Common myeloid progenitor, CD34-positive (primary cell): ENCODE data around the gene HAP1.
"Not testable (repeated sequence)": the region's sequence is repeated elsewhere in the genome, so short reads cannot be mapped to it uniquely, and the experiment has no call there.

Experiments
- CTCF ChIA-PET: fragments of 350-600 bp; sonication (Branson Sonifier 250); formaldehyde crosslinking; loops from one replicate; lab custom pipeline; 2021; ENCODE audit warnings: antibody characterized with exemption; lab: Charles Lee
- POLR2A ChIA-PET: fragments of 350-600 bp; sonication (Branson Sonifier 250); formaldehyde crosslinking; loops from one replicate; lab custom pipeline; 2021; ENCODE audit warnings: antibody characterized with exemption; lab: Charles Lee
- DNase-seq, 3 donors: peaks; one replicate each; pipeline versions ENCODE4 v3.0.0 to v3.0.0-alpha.2; 2013
- H3K27ac ChIP-seq, 2 experiments: 1 replicate in 1 of 2; 2 replicates in 1 of 2; pipeline ENCODE4 v1.7.0; 2013; ENCODE audit warnings: inconsistent platforms in 2 of 2, low read length in 2 of 2, mild to moderate bottlenecking in 2 of 2, low read depth in 1 of 2, moderate library complexity in 1 of 2; ENCODE audit not compliant: severe bottlenecking in 2 of 2, insufficient read depth in 1 of 2, poor library complexity in 1 of 2
- H3K27me3 ChIP-seq, 5 experiments: replicated peaks in 2 of 5; 1 replicate in 3 of 5; 2 replicates in 2 of 5; pipeline versions ENCODE4 v1.6.1 to v1.7.0; 2013; ENCODE audit warnings: low read length in 4 of 5, mild to moderate bottlenecking in 2 of 5, moderate library complexity in 2 of 5, inconsistent platforms in 1 of 5; ENCODE audit not compliant: insufficient read depth in 5 of 5, control insufficient read depth in 4 of 5
- H3K36me3 ChIP-seq, 4 experiments: 1 replicate in 2 of 4; 2 replicates in 2 of 4; pipeline versions ENCODE4 v1.6.1 to v1.7.0; 2013; ENCODE audit warnings: low read length in 3 of 4, control low read depth in 1 of 4, mild to moderate bottlenecking in 1 of 4; ENCODE audit not compliant: control insufficient read depth in 4 of 4, insufficient read depth in 4 of 4
- H3K4me1 ChIP-seq, 4 experiments: 1 replicate in 3 of 4; 2 replicates in 1 of 4; pipeline versions ENCODE4 v1.6.1 to v1.7.1; 2013; ENCODE audit warnings: low read length in 3 of 4, mild to moderate bottlenecking in 3 of 4, control low read depth in 1 of 4, inconsistent platforms in 1 of 4, moderate library complexity in 1 of 4; ENCODE audit not compliant: control insufficient read depth in 4 of 4, insufficient read depth in 4 of 4; ENCODE audit errors: control extremely low read depth in 1 of 4
- H3K4me3 ChIP-seq, 7 experiments: 1 replicate in 4 of 7; 2 replicates in 3 of 7; pipeline versions ENCODE4 v1.5.1 to v1.7.0; 2013; ENCODE audit warnings: mild to moderate bottlenecking in 7 of 7, low read length in 6 of 7, moderate library complexity in 6 of 7, inconsistent platforms in 2 of 7, low read depth in 2 of 7, control low read depth in 1 of 7; ENCODE audit not compliant: insufficient read depth in 4 of 7, control insufficient read depth in 1 of 7; ENCODE audit errors: extremely low read depth in 1 of 7
- H3K9me3 ChIP-seq, 5 experiments: 1 replicate in 4 of 5; 2 replicates in 1 of 5; pipeline versions ENCODE4 v1.6.1 to v1.7.1; 2013; ENCODE audit warnings: low read length in 4 of 5, mild to moderate bottlenecking in 2 of 5, inconsistent platforms in 1 of 5, low read depth in 1 of 5, moderate library complexity in 1 of 5; ENCODE audit not compliant: control insufficient read depth in 4 of 5, insufficient read depth in 2 of 5; ENCODE audit errors: control extremely low read depth in 1 of 5
- WGBS: methylation state at CpG from one replicate; pipeline ENCODE4 v1.1.5; 2013; ENCODE audit not compliant: insufficient coverage; 5-methylcytosine and 5-hydroxymethylcytosine counted together

HAP1 gene

DNA sequence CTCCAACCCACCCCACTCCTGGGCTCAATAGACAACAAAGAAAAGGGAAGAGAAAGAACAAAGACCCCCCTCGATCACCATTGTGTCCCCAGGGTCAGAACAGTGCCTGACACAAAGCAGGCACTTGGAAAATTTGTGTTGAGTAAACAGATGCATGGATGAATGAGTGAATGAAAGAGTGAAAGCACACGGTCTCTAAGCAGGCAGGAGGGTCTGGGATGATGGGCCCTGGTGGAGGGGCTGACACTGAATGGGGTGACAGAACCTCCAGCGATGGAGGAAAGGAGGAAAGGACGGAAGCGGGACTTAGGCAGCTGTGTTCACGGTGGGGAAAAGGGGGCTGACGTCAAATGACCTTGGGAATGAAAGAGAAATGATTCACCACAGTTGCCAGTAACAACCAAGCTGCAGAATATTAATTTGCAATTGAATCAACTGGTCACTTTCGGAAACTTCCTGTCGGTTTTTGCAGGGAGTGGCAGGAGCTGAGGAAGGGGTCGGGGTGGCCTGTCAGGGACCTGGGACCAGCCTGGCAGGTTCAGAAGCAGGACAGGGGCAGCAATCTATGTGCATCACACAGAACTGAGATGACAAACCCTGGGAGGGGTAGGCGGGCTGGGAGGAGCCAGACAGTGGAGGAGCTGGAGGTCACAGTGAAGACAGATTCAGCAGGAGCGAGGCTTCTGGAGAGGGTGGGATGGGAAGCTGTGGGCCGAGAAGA lies 29.0 kb downstream of the HAP1 start:
- H3K27me3 ChIP-seq, result no peaks in the 10 kb centered on the region
- POLR2A ChIA-PET, result interaction anchor here (0.7 to 2.2 kb wide), 3 partner anchors 10 to 16 kb away, joined by 3 to 7 read pairs (median 4); partner anchors contain the start of gene EIF1
- no peak for DNase-seq

DNA sequence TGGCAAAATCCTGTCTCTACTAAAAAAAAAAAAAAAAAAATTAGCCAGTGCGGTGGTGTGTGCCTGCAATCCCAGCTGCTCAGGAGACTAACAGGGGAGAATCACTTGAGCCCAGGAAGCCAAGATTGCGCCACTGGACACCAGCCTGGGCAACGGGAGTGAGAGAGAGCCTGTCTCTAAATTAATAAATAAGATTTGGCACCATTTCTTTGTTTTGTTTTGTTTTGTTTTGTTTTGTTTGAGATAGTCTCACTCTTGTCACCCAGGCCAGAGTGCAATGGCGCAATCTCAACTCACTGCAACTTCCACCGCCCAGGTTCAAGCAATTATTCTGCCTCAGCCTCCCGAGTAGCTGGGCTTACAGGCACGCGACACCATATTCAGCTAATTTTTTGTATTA lies 31.7 kb downstream of the HAP1 start:
- Histone ChIP-seq H3K36me3 (no peaks in the 10 kb centered on the region), H3K27me3 (no peaks in the 10 kb centered on the region), H3K4me1 (peaks cover 0 to 4% (median under 1%) of the 10 kb centered on the region in 4 experiments), H3K27ac (no peak overlapping the region), H3K9me3 (no peaks in the 10 kb centered on the region), H3K4me3 (no peak overlapping the region)
- DNase-seq, result no peak
- POLR2A ChIA-PET, result interaction anchor here (0.6 to 0.7 kb wide), 2 partner anchors 9 to 14 kb away, joined by 3 to 6 read pairs; no protein-coding TSS in a partner anchor
- CTCF ChIA-PET, result no interaction called here
- WGBS, result 96% methylated on average over 6 of the region's 8 CpGs

More for the DNA sequence above, 29.0 kb downstream of the HAP1 start:
- Histone ChIP-seq H3K4me3 (no peak overlapping the region), H3K9me3 (no peaks in the 10 kb centered on the region), H3K36me3 (no peaks in the 10 kb centered on the region), H3K4me1 (peaks cover 0 to 4% (median under 1%) of the 10 kb centered on the region in 4 experiments), H3K27ac (no peak overlapping the region)
- CTCF ChIA-PET, result interaction anchor here (0.7 to 2.9 kb wide), 2 partner anchors 9 to 33 kb away, joined by 3 to 12 read pairs; no protein-coding TSS in a partner anchor
- 94% methylated on average over 11 of the region's 13 CpGs for WGBS

DNA sequence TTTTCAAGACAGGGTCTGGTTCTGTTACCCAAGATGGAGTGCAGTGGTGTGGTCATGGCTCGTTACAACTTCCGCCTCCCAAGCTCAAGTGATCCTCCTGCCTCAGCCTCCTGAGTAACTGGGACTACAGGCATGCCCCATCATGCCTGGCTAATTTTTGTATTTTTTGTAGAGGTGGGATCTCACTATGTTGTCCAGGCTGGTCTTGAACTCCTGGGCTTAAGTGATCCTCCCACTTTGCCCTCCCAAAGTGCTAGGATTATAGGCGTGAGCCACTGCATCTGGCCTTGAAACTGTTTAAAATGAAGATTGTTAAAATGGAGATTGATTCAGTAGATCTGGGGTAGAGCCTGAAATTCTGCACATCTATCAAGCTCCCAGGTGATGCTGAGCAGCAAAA lies 33.6 kb downstream of the HAP1 start:
- H3K9me3 ChIP-seq, H3K4me3 ChIP-seq, H3K36me3 ChIP-seq, POLR2A ChIA-PET, H3K27ac ChIP-seq, H3K27me3 ChIP-seq, DNase-seq, CTCF ChIA-PET: not testable (repeated sequence)
- WGBS, result 100% methylated on average over 2 of the region's 3 CpGs
- H3K4me1 ChIP-seq, result peaks cover 0 to 12% (median 8%) of the 10 kb centered on the region in 4 experiments

DNA sequence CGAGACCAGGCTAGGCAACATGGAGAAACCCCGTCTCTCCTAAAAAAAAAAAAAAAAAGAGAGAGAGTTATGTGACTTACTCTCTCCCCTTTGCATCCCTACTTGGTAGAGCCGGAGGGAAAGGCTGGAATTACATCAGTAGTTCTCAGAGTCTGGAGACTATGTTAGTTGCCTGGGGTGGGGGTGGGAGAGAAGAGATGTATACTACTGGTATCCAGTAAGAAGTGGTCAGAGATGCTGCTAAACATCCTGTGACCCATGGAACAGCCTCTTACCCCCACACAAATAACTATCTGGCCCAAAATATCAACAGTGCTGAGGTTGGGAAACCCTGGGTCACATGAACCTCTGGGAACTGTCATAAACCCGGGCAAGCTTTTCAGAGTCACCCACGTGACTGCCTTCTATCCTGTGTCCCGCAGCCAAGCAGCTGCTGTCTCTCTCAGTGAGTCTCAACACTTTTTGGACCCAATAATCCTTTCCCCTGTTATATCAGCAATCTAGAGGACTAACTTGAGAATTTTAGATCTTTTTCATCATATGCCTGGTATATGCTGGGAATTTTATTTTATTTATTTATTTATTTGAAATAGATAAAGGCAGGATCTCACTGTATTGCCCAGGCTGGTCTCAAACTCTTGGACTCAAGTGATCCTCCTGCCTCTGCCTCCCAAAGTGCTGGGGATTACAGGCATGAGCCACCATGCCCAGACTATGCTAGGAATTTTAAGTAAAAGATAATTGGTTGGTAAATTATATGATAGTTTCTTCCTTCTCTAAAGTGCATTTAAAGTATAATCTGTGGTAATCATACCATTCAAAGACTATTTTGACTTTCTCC lies 37.1 kb downstream of the HAP1 start:
- Histone ChIP-seq H3K9me3 (no peaks in the 10 kb centered on the region), H3K27ac (no peak overlapping the region), H3K27me3 (no peaks in the 10 kb centered on the region), H3K36me3 (peaks cover 5 to 23% (median 18%) of the 10 kb centered on the region in 4 experiments), H3K4me1 (peaks cover 0 to 12% (median 9%) of the 10 kb centered on the region in 4 experiments), H3K4me3 (no peak overlapping the region)
- ChIA-PET POLR2A (interaction anchor here (0.9 kb wide), 1 partner anchor 9 kb away, joined by 3 read pairs; no protein-coding TSS in a partner anchor), CTCF (no interaction called here)
- peak in 2 of 3 donors; percentile 55 to 60 for DNase-seq
- 51% methylated on average over 5 of the region's 6 CpGs for WGBS

DNA sequence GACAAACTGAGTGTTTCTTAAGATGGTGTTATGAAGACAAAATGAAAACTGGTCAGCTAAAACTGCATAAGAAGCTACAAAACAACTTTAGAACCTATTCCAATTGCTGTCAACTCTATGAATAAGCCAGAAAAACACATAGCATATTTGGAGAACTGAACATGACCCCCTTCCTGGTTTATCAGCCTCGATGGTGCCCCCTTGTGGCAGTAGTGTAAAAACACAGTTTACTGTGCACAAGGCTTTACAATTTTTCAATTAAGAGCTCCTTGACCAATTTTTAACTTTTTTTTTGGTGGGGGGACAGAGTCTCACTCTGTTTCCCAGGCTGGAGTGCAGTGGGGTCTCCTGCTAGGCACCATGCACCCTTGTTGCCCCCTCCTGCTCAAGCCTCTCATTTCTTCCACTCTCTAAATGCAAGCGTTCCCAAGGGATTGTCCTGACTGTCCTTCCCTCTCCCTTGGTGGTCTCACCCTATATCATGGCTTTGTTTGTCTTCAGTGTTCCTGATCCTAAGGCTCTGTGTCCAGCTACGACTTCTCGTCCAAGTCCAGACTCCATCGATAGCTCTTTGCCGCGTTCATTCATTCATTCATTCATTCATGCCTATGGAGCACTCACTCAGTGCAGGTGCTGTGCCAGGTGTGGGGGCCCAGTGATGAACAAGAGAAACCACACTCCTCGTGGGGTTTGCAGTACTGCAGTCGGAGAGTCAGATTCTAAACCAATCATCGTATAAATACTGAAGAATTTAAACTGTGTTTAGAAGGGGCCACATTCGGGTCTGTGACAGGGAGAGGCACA lies 38.3 kb downstream of the HAP1 start:
- no peaks in the 10 kb centered on the region for H3K9me3 ChIP-seq
- no peaks in the 10 kb centered on the region for H3K27me3 ChIP-seq
- peak; percentile 83 to 93 (median 93) for DNase-seq
- no peak overlapping the region for H3K27ac ChIP-seq
- CTCF ChIA-PET, result interaction anchor here (0.8 to 2.1 kb wide), 13 partner anchors 9 to 264 kb away, joined by 3 to 12 read pairs (median 5); partner anchors contain the start of genes FKBP10 and JUP
- H3K4me3 ChIP-seq, result no peak overlapping the region
- peaks cover 0 to 13% (median 8%) of the 10 kb centered on the region in 4 experiments for H3K4me1 ChIP-seq
- 56% methylated on average over 10 of the region's 11 CpGs for WGBS
- H3K36me3 ChIP-seq, result peaks cover 9 to 35% (median 29%) of the 10 kb centered on the region in 4 experiments
- POLR2A ChIA-PET, result interaction anchor here (1.0 to 1.2 kb wide), 2 partner anchors 9 to 17 kb away, joined by 3 to 4 read pairs; no protein-coding TSS in a partner anchor

DNA sequence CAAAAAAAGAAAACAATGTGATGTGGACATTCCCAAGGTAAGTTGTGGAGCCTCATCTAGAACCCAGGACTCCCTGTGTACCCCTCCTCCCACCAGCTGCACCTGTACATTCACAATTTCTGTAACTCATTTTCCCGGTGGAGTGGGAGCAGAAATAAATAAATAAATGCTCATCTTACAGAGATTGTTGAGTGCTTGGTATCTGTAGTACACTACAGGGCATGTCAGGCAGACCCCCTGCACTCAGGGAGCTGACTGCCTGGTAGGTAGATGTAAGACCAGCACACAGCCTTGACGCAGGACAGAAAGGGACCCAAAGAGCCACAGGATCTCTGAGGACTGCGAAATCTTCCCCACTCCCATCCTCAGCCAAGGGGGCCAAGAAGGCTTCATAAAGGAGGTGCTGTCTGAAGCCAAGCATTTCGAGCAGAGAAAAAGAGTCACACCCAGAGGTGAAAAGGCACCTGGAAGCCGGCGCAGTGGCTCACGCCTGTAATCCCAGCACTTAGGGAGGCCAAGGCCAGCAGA lies 39.2 kb downstream of the HAP1 start:
- CTCF ChIA-PET, result interaction anchor here (0.8 to 2.1 kb wide), 12 partner anchors 10 to 265 kb away, joined by 3 to 12 read pairs (median 5); partner anchors contain the start of genes FKBP10 and JUP
- no peak for DNase-seq
- peaks cover 16 to 44% (median 38%) of the 10 kb centered on the region in 4 experiments for H3K36me3 ChIP-seq
- H3K4me1 ChIP-seq, result peaks cover 2 to 20% (median 14%) of the 10 kb centered on the region in 4 experiments
- no peaks in the 10 kb centered on the region for H3K27me3 ChIP-seq
- no peak overlapping the region for H3K27ac ChIP-seq
- 100% methylated on average over 6 of the region's 7 CpGs for WGBS
- POLR2A ChIA-PET, result interaction anchor here (1.0 to 1.2 kb wide), 2 partner anchors 10 to 16 kb away, joined by 3 to 4 read pairs; no protein-coding TSS in a partner anchor
- H3K9me3 ChIP-seq, result no peaks in the 10 kb centered on the region
- H3K4me3 ChIP-seq, result no peak overlapping the region
